ENCODE data around the gene FAM170B.

The FAM170B gene

DNA sequence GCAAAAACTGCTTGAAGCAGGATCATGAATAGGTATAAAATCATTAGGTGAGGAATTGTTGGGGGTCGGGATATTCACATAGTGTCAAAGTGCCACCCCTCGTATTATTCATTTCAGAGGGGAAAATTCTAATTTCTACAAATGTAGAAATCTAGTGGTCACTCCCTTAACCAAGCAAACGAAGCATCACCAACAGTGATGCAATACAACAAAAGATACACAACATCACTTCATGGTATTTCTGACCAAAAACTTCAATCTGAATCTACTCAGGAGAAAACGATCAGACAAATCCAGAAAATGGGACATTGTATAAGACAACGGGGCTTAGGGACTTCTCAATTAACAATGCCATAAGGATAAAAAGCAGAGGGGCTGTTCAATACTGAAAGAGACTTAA lies 26.3 kb upstream of the FAM170B start:
- Histone ChIP-seq H3K36me3 (ENCODE audit: control insufficient read depth, insufficient read depth, low read length) (no peaks in the 10 kb centered on the region), H3K27me3 (ENCODE audit: control insufficient read depth, insufficient read depth, low read length) (no peaks in the 10 kb centered on the region), H3K27ac (ENCODE audit: low read depth, low read length) (no peak overlapping the region), H3K4me3 (ENCODE audit: low read depth, low read length) (no peak overlapping the region), H3K9me3 (ENCODE audit: control insufficient read depth, insufficient read depth, low read length) (no peaks in the 10 kb centered on the region), H3K4me1 (ENCODE audit: control insufficient read depth, insufficient read depth, low read length) (peaks cover 25% of the 10 kb centered on the region), H3K9ac (ENCODE audit: low read depth, low read length) (no peak overlapping the region)

DNA sequence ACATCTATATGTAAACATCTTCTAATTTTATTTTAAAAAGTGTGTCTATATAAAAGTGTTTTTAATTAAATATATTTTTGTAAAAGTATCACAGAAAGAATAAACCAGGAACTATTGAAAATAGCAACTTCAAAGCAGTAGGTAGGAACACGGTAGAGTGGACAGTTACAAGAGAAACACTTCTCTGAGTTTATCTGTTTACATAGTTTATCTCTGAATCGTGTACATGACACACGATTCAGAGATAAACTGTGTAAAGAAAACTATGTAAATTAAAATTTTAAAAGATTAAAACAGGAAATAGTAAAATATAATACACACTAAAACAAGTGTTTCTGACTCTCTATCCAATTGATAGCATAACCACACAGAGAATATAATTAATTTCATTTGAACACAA lies 25.1 kb upstream of the FAM170B start:
- no peak overlapping the region for H3K9ac ChIP-seq (ENCODE audit: low read depth, low read length)
- no peaks in the 10 kb centered on the region for H3K9me3 ChIP-seq (ENCODE audit: control insufficient read depth, insufficient read depth, low read length)
- no peak overlapping the region for H3K27ac ChIP-seq (ENCODE audit: low read depth, low read length)
- peaks cover 25% of the 10 kb centered on the region for H3K4me1 ChIP-seq (ENCODE audit: control insufficient read depth, insufficient read depth, low read length)
- 0 out of 2 replicates have a peak overlapping the region, but pooled peaks have one; percentile 1 for H3K4me3 ChIP-seq (ENCODE audit: low read depth, low read length)
- H3K36me3 ChIP-seq (ENCODE audit: control insufficient read depth, insufficient read depth, low read length), result no peaks in the 10 kb centered on the region
- no peaks in the 10 kb centered on the region for H3K27me3 ChIP-seq (ENCODE audit: control insufficient read depth, insufficient read depth, low read length)

DNA sequence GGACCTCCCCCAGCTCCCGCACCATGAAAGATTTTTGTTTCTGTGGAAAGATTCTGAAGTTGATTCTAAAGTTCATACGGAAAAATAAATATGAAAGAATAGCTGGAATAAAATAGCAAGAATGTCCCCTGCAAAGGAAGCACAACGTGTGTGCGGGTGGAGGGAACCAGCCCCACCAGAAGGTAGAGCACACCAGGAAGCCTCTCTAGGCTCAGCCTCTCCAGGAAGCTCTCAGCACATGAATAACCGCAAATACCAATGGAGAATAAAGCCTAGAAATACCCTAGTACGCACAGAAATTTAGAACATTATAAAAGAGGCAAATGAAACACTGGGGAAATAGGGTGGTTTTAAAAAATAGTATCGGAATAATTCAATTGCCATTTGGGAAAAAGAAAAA lies 24.6 kb upstream of the FAM170B start:
- peaks cover 25% of the 10 kb centered on the region for H3K4me1 ChIP-seq (ENCODE audit: control insufficient read depth, insufficient read depth, low read length)
- H3K9ac ChIP-seq (ENCODE audit: low read depth, low read length), result no peak overlapping the region
- peak overlapping the region; percentile 45 for H3K27ac ChIP-seq (ENCODE audit: low read depth, low read length)
- no peaks in the 10 kb centered on the region for H3K9me3 ChIP-seq (ENCODE audit: control insufficient read depth, insufficient read depth, low read length)
- no peaks in the 10 kb centered on the region for H3K36me3 ChIP-seq (ENCODE audit: control insufficient read depth, insufficient read depth, low read length)
- H3K4me3 ChIP-seq (ENCODE audit: low read depth, low read length), result 0 out of 2 replicates have a peak overlapping the region, but pooled peaks have one; percentile 1
- no peaks in the 10 kb centered on the region for H3K27me3 ChIP-seq (ENCODE audit: control insufficient read depth, insufficient read depth, low read length)

DNA sequence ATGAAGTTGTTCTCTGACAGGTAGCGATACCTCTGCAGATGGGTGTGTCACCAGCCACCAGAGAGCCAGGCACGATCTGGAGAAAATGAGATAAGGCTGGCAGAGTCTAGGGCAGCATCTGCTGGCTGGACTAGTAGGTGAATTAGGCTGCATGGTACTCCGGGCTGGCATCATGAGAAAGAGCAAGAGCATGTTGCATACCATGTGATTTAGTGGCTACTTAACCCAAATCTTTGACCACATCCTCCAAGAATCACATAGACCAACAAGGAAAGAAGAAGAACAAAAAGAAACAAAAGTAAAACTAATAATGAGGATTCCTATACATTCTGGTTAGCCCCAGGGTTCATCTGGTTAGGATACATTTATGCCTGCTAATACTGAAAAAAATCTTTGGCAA lies 23.4 kb upstream of the FAM170B start:
- Histone ChIP-seq H3K9ac (ENCODE audit: low read depth, low read length) (no peak overlapping the region), H3K4me3 (ENCODE audit: low read depth, low read length) (no peak overlapping the region), H3K9me3 (ENCODE audit: control insufficient read depth, insufficient read depth, low read length) (no peaks in the 10 kb centered on the region), H3K4me1 (ENCODE audit: control insufficient read depth, insufficient read depth, low read length) (peaks cover 25% of the 10 kb centered on the region), H3K27me3 (ENCODE audit: control insufficient read depth, insufficient read depth, low read length) (no peaks in the 10 kb centered on the region), H3K36me3 (ENCODE audit: control insufficient read depth, insufficient read depth, low read length) (no peaks in the 10 kb centered on the region), H3K27ac (ENCODE audit: low read depth, low read length) (no peak overlapping the region)

DNA sequence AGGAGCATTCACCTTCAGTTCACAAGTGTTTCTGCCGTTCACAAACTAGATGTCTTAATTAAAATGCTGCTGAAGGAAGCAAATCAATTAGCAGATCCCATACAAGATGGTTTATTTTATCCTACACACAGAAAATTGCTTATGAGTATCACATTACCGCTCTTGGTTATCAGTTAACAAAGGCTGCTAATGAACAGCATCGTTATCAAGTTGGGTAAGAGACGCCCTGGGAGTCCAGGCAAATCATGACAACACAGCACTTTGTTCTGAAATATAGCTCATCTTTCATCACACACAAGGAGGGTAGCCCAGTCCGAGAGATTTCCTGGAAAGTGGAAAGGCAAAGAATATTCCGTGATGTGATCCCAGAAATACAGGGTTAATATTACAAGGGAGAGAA lies 20.8 kb upstream of the FAM170B start:
- peaks cover 22% of the 10 kb centered on the region for H3K4me1 ChIP-seq (ENCODE audit: control insufficient read depth, insufficient read depth, low read length)
- H3K9me3 ChIP-seq (ENCODE audit: control insufficient read depth, insufficient read depth, low read length), result no peaks in the 10 kb centered on the region
- no peaks in the 10 kb centered on the region for H3K36me3 ChIP-seq (ENCODE audit: control insufficient read depth, insufficient read depth, low read length)
- no peak overlapping the region for H3K4me3 ChIP-seq (ENCODE audit: low read depth, low read length)
- no peak overlapping the region for H3K27ac ChIP-seq (ENCODE audit: low read depth, low read length)
- H3K9ac ChIP-seq (ENCODE audit: low read depth, low read length), result no peak overlapping the region
- H3K27me3 ChIP-seq (ENCODE audit: control insufficient read depth, insufficient read depth, low read length), result no peaks in the 10 kb centered on the region

DNA sequence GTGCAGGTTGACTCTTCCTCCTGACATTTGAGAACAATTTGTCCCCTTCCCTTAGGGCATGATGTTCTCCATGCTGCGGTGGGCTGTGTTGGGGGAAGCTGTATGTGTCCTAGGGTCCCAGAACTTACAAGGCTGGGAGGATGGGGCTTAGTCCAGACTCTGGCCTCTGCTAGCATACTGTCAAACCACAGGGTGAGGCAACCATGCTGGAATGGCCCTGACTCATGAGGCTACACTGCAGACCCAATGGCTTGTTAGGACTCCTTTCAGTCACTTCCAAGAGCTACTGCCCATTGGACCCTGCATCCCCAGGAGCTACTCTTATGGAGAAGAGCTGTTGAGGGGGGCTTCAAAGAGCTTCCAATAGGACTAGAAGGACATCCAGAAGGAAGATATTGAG lies 20.1 kb upstream of the FAM170B start:
- H3K9me3 ChIP-seq (ENCODE audit: control insufficient read depth, insufficient read depth, low read length), result no peaks in the 10 kb centered on the region
- no peak overlapping the region for H3K27ac ChIP-seq (ENCODE audit: low read depth, low read length)
- H3K27me3 ChIP-seq (ENCODE audit: control insufficient read depth, insufficient read depth, low read length), result no peaks in the 10 kb centered on the region
- no peaks in the 10 kb centered on the region for H3K36me3 ChIP-seq (ENCODE audit: control insufficient read depth, insufficient read depth, low read length)
- H3K4me1 ChIP-seq (ENCODE audit: control insufficient read depth, insufficient read depth, low read length), result peaks cover 16% of the 10 kb centered on the region
- no peak overlapping the region for H3K9ac ChIP-seq (ENCODE audit: low read depth, low read length)
- H3K4me3 ChIP-seq (ENCODE audit: low read depth, low read length), result no peak overlapping the region

DNA sequence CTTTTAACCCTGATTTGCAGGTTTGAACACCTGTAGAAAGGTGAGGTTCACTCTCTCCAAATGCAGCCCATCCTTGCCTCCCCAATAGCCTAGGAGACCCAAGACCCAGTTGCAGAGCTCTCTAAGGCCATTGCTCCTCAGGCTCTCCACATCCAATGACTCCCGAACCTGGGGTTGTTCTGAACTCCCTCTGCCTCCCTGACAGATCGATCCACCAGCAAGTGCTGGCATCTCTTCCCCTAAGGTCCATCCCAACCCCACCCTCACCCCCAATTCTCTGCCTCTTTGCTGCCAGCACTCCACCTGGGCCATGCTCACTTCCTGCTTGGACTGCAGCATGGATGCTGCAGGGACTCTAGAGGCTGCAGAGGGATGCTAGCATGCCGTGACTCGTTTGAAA lies 19.3 kb upstream of the FAM170B start:
- Histone ChIP-seq H3K9ac (ENCODE audit: low read depth, low read length) (no peak overlapping the region), H3K36me3 (ENCODE audit: control insufficient read depth, insufficient read depth, low read length) (no peaks in the 10 kb centered on the region), H3K4me1 (ENCODE audit: control insufficient read depth, insufficient read depth, low read length) (peaks cover 7% of the 10 kb centered on the region), H3K27ac (ENCODE audit: low read depth, low read length) (no peak overlapping the region), H3K4me3 (ENCODE audit: low read depth, low read length) (no peak overlapping the region), H3K27me3 (ENCODE audit: control insufficient read depth, insufficient read depth, low read length) (no peaks in the 10 kb centered on the region), H3K9me3 (ENCODE audit: control insufficient read depth, insufficient read depth, low read length) (no peaks in the 10 kb centered on the region)

DNA sequence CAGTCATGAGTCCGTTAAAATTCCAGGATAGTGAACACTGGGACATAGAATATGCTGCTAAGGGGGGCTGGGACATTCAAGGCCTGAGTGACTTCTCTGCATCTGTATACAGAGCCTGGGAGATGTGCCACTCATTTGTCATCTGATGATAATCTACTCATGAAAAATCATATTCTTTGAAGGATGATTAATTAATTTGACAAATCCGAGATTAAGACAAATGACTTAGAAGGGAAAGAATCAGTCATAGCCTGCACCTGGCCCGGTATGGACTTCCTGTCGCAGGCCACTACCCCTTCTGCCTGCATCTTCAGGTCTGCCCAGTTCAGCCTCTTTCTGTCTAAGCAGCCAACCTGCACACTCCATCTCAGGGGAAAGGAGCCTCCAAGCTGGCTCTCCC lies 18.8 kb upstream of the FAM170B start:
- no peaks in the 10 kb centered on the region for H3K27me3 ChIP-seq (ENCODE audit: control insufficient read depth, insufficient read depth, low read length)
- H3K9me3 ChIP-seq (ENCODE audit: control insufficient read depth, insufficient read depth, low read length), result no peaks in the 10 kb centered on the region
- no peak overlapping the region for H3K9ac ChIP-seq (ENCODE audit: low read depth, low read length)
- peaks cover 3% of the 10 kb centered on the region; the same call in 1 of the 2 replicates for H3K4me1 ChIP-seq (ENCODE audit: control insufficient read depth, insufficient read depth, low read length)
- H3K4me3 ChIP-seq (ENCODE audit: low read depth, low read length), result no peak overlapping the region
- H3K36me3 ChIP-seq (ENCODE audit: control insufficient read depth, insufficient read depth, low read length), result no peaks in the 10 kb centered on the region
- H3K27ac ChIP-seq (ENCODE audit: low read depth, low read length), result no peak overlapping the region

DNA sequence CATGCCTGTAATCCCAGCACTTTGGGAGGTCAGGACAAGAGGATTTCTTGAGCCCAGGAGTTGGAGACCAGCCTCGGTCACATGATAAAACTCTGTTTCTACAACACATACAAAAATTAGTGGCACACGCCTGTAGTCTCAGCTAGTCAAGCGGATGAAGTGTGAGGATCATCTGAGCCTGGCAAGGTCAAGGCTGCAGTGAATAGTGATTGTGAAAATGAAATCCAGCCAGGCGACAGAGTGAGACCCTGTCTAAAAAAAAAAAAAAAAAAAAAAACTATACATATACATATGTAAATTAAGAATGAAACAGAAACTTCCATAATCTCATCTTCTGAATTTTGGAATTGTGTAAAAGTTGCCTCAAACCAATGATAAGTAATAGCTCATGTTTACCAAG lies 18.2 kb upstream of the FAM170B start:
- H3K36me3 ChIP-seq (ENCODE audit: control insufficient read depth, insufficient read depth, low read length), result no peaks in the 10 kb centered on the region
- H3K4me3 ChIP-seq (ENCODE audit: low read depth, low read length), result no peak overlapping the region
- H3K9me3 ChIP-seq (ENCODE audit: control insufficient read depth, insufficient read depth, low read length), result no peaks in the 10 kb centered on the region
- H3K27ac ChIP-seq (ENCODE audit: low read depth, low read length), result no peak overlapping the region
- no peak overlapping the region for H3K9ac ChIP-seq (ENCODE audit: low read depth, low read length)
- H3K27me3 ChIP-seq (ENCODE audit: control insufficient read depth, insufficient read depth, low read length), result no peaks in the 10 kb centered on the region
- no peaks in the 10 kb centered on the region for H3K4me1 ChIP-seq (ENCODE audit: control insufficient read depth, insufficient read depth, low read length)

DNA sequence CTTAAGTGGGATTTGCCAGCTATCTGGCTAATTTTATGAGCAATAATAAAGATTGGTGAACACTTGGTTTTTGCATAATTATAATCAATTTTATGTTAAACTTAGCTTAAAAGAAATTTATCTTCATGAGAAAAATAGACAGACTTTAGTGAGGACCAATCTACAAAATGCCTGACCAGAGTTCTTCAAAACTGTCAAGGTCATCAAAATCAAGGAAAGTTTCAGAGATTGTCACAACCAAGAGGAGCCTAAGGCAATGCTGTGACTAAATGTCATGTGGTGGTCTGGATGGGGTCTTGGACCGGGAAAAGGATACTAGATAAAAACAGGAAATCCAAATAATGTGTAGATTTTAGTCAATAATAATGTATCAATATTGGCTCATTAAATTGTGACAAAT lies 17.7 kb upstream of the FAM170B start:
- H3K27me3 ChIP-seq (ENCODE audit: control insufficient read depth, insufficient read depth, low read length), result no peaks in the 10 kb centered on the region
- H3K4me3 ChIP-seq (ENCODE audit: low read depth, low read length), result no peak overlapping the region
- H3K9ac ChIP-seq (ENCODE audit: low read depth, low read length), result no peak overlapping the region
- H3K36me3 ChIP-seq (ENCODE audit: control insufficient read depth, insufficient read depth, low read length), result no peaks in the 10 kb centered on the region
- no peaks in the 10 kb centered on the region for H3K9me3 ChIP-seq (ENCODE audit: control insufficient read depth, insufficient read depth, low read length)
- H3K27ac ChIP-seq (ENCODE audit: low read depth, low read length), result no peak overlapping the region
- H3K4me1 ChIP-seq (ENCODE audit: control insufficient read depth, insufficient read depth, low read length), result no peaks in the 10 kb centered on the region

DNA sequence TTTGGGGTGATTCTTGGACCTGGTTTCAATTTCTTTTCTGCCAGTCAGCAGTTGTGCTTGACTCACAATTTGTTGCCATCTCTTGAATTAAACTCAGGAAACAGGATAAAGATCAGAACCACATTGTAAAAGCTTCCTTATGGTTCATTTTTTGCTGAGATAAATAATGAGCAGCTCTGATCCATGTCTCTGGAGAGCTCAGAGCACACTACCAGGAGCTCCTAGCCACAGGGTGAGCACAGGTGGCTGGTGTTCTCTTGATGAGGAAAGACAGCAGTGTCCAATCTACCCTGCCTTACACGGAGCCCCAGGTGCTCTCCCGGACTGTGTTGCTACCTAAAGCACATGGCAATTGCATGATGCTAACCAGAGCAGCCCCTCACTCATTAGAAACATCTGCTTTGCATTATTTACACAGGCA lies 17.2 kb upstream of the FAM170B start:
- Histone ChIP-seq H3K27ac (ENCODE audit: low read depth, low read length) (no peak overlapping the region), H3K36me3 (ENCODE audit: control insufficient read depth, insufficient read depth, low read length) (no peaks in the 10 kb centered on the region), H3K9ac (ENCODE audit: low read depth, low read length) (no peak overlapping the region), H3K4me1 (ENCODE audit: control insufficient read depth, insufficient read depth, low read length) (no peaks in the 10 kb centered on the region), H3K9me3 (ENCODE audit: control insufficient read depth, insufficient read depth, low read length) (no peaks in the 10 kb centered on the region), H3K4me3 (ENCODE audit: low read depth, low read length) (no peak overlapping the region), H3K27me3 (ENCODE audit: control insufficient read depth, insufficient read depth, low read length) (no peaks in the 10 kb centered on the region)

DNA sequence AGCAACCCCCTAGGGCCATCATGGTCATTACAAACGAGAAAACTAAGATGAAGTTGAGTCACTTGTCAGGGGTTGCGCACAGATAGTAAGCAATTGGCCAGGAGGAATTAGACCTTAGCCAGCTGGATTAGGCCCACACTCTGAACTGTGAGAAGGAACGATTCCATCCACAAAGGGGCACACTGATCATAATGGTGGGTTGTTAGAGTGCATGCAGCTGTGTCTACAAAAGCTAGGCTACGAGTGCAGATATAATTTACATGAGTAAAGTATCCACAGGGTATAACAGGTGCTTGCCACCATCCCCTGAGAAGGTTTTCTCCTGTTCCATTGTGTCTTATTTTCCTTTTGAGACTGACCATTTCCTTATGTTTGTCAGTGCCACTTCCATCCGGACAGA lies 16.6 kb upstream of the FAM170B start:
- H3K9ac ChIP-seq (ENCODE audit: low read depth, low read length), result no peak overlapping the region
- no peaks in the 10 kb centered on the region for H3K27me3 ChIP-seq (ENCODE audit: control insufficient read depth, insufficient read depth, low read length)
- no peak overlapping the region for H3K27ac ChIP-seq (ENCODE audit: low read depth, low read length)
- no peaks in the 10 kb centered on the region for H3K9me3 ChIP-seq (ENCODE audit: control insufficient read depth, insufficient read depth, low read length)
- H3K4me3 ChIP-seq (ENCODE audit: low read depth, low read length), result no peak overlapping the region
- H3K36me3 ChIP-seq (ENCODE audit: control insufficient read depth, insufficient read depth, low read length), result no peaks in the 10 kb centered on the region
- no peaks in the 10 kb centered on the region for H3K4me1 ChIP-seq (ENCODE audit: control insufficient read depth, insufficient read depth, low read length)

All from HUES48 (cell line).